Measurements from ENCODE around the gene PCDHGA11. TPM values are rescaled to one million over a fixed set of nuclear protein-coding genes. Genes with fewer than 3 reads are reported as not detected.
"Not testable (repeated sequence)": the region's sequence is repeated elsewhere in the genome, so short reads cannot be mapped to it uniquely, and the experiment has no call there.

The PCDHGA11 gene
- total RNA-seq, 1 experiment from 2014 or later, result 0.66 TPM

DNA sequence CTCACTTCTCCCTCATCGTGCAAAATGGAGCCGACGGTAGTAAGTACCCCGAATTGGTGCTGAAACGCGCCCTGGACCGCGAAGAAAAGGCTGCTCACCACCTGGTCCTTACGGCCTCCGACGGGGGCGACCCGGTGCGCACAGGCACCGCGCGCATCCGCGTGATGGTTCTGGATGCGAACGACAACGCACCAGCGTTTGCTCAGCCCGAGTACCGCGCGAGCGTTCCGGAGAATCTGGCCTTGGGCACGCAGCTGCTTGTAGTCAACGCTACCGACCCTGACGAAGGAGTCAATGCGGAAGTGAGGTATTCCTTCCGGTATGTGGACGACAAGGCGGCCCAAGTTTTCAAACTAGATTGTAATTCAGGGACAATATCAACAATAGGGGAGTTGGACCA lies 10.4 kb downstream of the PCDHGA11 start:
- no TSS peak for BruUV-seq (replicated peaks)
- Histone ChIP-seq H3K9me3 (ENCODE audit: low read length) (0 out of 2 replicates have a peak, but pooled peaks cover 4% of the 10 kb centered on the region), H3K4me2 (ENCODE audit: low read length) (no peak overlapping the region), H3K9me2 (replicated peaks; ENCODE audit: low read length) (no peaks in the 10 kb centered on the region), H3K9ac (ENCODE audit: low read length) (no peak overlapping the region), H3F3A (ENCODE audit: low read length, unreplicated experiment) (no peaks in the 10 kb centered on the region), H3K4me1 (ENCODE audit: insufficient read depth, low read length) (no peaks in the 10 kb centered on the region), H3K27ac (ENCODE audit: low read length) (no peak overlapping the region), H3K79me2 (ENCODE audit: low read length) (no peaks in the 10 kb centered on the region), H3K36me3 (ENCODE audit: low read depth, low read length) (no peaks in the 10 kb centered on the region), H3K4me3 (ENCODE audit: low read length) (no peak overlapping the region), H4K20me1 (ENCODE audit: low read length) (no peaks in the 10 kb centered on the region), H2AFZ (ENCODE audit: low read length) (no peak overlapping the region), H3K27me3 (ENCODE audit: low read length) (no peaks in the 10 kb centered on the region)
- ATAC-seq (no peak), DNase-seq (no peak)
- ChIA-PET CTCF (no interaction called here), POLR2A (ENCODE audit: unreplicated experiment) (no interaction called here)
- TF ChIP-seq EZH2 (IDR thresholded peaks at IDR 0.05; ENCODE audit: low read length, unreplicated experiment) (no peak), EZH2phosphoT487 (IDR thresholded peaks at IDR 0.05; ENCODE audit: borderline replicate concordance, low read length) (no peak), CTCF (conservative IDR thresholded peaks at IDR 0.05; ENCODE audit: low read depth, low read length) (no peak)
- intact Hi-C loops (cut with micrococcal nuclease), result no loop called here

DNA sequence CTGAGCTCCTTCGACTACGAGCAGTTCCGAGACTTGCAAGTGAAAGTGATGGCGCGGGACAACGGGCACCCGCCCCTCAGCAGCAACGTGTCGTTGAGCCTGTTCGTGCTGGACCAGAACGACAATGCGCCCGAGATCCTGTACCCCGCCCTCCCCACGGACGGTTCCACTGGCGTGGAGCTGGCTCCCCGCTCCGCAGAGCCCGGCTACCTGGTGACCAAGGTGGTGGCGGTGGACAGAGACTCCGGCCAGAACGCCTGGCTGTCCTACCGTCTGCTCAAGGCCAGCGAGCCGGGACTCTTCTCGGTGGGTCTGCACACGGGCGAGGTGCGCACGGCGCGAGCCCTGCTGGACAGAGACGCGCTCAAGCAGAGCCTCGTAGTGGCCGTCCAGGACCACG lies 11.5 kb downstream of the PCDHGA11 start:
- H3K9me2 ChIP-seq (replicated peaks; ENCODE audit: low read length); H3F3A ChIP-seq (ENCODE audit: low read length, unreplicated experiment); H3K4me1 ChIP-seq (ENCODE audit: insufficient read depth, low read length); POLR2A ChIA-PET (ENCODE audit: unreplicated experiment); CTCF ChIA-PET; BruUV-seq (replicated peaks); DNase-seq; H4K20me1 ChIP-seq (ENCODE audit: low read length); H3K79me2 ChIP-seq (ENCODE audit: low read length); intact Hi-C loops (cut with micrococcal nuclease); H3K9me3 ChIP-seq (ENCODE audit: low read length); H2AFZ ChIP-seq (ENCODE audit: low read length); H3K27ac ChIP-seq (ENCODE audit: low read length); H3K9ac ChIP-seq (ENCODE audit: low read length); H3K4me3 ChIP-seq (ENCODE audit: low read length); H3K36me3 ChIP-seq (ENCODE audit: low read depth, low read length); ATAC-seq; H3K27me3 ChIP-seq (ENCODE audit: low read length); H3K4me2 ChIP-seq (ENCODE audit: low read length): not testable (repeated sequence)

GRCh38 chr5:141432726-141433125 lies 11.9 kb downstream of the PCDHGA11 start:
- POLR2A ChIA-PET (ENCODE audit: unreplicated experiment); H3K9me2 ChIP-seq (replicated peaks; ENCODE audit: low read length); H3K4me1 ChIP-seq (ENCODE audit: insufficient read depth, low read length); H3F3A ChIP-seq (ENCODE audit: low read length, unreplicated experiment); H3K27ac ChIP-seq (ENCODE audit: low read length); H2AFZ ChIP-seq (ENCODE audit: low read length); H3K79me2 ChIP-seq (ENCODE audit: low read length); H3K36me3 ChIP-seq (ENCODE audit: low read depth, low read length); H3K27me3 ChIP-seq (ENCODE audit: low read length); CTCF ChIA-PET; H3K4me3 ChIP-seq (ENCODE audit: low read length); DNase-seq; H3K4me2 ChIP-seq (ENCODE audit: low read length); H4K20me1 ChIP-seq (ENCODE audit: low read length); BruUV-seq (replicated peaks); ATAC-seq; H3K9ac ChIP-seq (ENCODE audit: low read length); intact Hi-C loops (cut with micrococcal nuclease); H3K9me3 ChIP-seq (ENCODE audit: low read length): not testable (repeated sequence)

DNA sequence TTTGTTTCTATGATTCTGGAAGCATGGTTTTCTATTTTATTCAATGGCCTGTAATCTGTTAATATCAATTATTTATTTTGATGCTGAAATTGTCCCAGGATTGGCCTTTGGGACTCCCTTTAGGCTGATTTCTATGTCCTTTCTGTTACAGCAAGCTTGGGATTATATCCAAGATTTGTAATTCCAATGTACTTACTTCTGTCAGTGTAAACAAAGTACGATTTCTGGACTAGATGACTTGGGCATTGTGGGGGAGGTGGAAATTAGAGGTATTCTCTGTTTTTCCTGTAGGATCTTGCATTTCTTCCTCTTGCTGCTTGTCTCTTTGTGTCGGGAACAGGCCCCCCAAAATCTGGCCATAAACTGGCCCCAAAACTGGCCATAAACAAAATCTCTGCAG lies 13.2 kb downstream of the PCDHGA11 start:
- H3K9ac ChIP-seq (ENCODE audit: low read length), result no peak overlapping the region
- BruUV-seq (replicated peaks), result no TSS peak
- 0 out of 2 replicates have a peak, but pooled peaks cover 4% of the 10 kb centered on the region for H3K9me3 ChIP-seq (ENCODE audit: low read length)
- TF ChIP-seq EZH2phosphoT487 (IDR thresholded peaks at IDR 0.05; ENCODE audit: borderline replicate concordance, low read length) (no peak), CTCF (conservative IDR thresholded peaks at IDR 0.05; ENCODE audit: low read depth, low read length) (no peak), EZH2 (IDR thresholded peaks at IDR 0.05; ENCODE audit: low read length, unreplicated experiment) (no peak)
- H3K36me3 ChIP-seq (ENCODE audit: low read depth, low read length), result no peaks in the 10 kb centered on the region
- intact Hi-C loops (cut with micrococcal nuclease), result no loop called here
- H2AFZ ChIP-seq (ENCODE audit: low read length), result no peak overlapping the region
- H3K27ac ChIP-seq (ENCODE audit: low read length), result no peak overlapping the region
- no peaks in the 10 kb centered on the region for H3K4me1 ChIP-seq (ENCODE audit: insufficient read depth, low read length)
- H3F3A ChIP-seq (ENCODE audit: low read length, unreplicated experiment), result no peaks in the 10 kb centered on the region
- H3K4me3 ChIP-seq (ENCODE audit: low read length), result no peak overlapping the region
- no peaks in the 10 kb centered on the region for H3K27me3 ChIP-seq (ENCODE audit: low read length)
- ChIA-PET POLR2A (ENCODE audit: unreplicated experiment) (no interaction called here), CTCF (no interaction called here)
- no peak overlapping the region for H3K4me2 ChIP-seq (ENCODE audit: low read length)
- no peaks in the 10 kb centered on the region for H3K9me2 ChIP-seq (replicated peaks; ENCODE audit: low read length)
- H3K79me2 ChIP-seq (ENCODE audit: low read length), result no peaks in the 10 kb centered on the region
- DNase-seq (no peak), ATAC-seq (no peak)
- H4K20me1 ChIP-seq (ENCODE audit: low read length), result no peaks in the 10 kb centered on the region

Data from PC-3 (cell line).